Fibroblast of lung (primary cell): Measurements from ENCODE around the gene MGAT5.

Experiments used
- CTCF ChIP-seq, 2 donors: IDR thresholded peaks in 1 of 2; conservative IDR thresholded peaks in 1 of 2; 1 replicate in 1 of 2; 2 replicates in 1 of 2; pipeline ENCODE4 v1.5.1; 2011 to 2012; ENCODE audit warnings: low read length in 2 of 2, control low read depth in 1 of 2, inconsistent platforms in 1 of 2, low read depth in 1 of 2, mild to moderate bottlenecking in 1 of 2
- EZH2 ChIP-seq: IDR thresholded peaks from 2 replicates; pipeline ENCODE4 v1.5.1; 2012; ENCODE audit warnings: low read length, control low read depth, mild to moderate bottlenecking; ENCODE audit errors: missing control alignments

DNA sequence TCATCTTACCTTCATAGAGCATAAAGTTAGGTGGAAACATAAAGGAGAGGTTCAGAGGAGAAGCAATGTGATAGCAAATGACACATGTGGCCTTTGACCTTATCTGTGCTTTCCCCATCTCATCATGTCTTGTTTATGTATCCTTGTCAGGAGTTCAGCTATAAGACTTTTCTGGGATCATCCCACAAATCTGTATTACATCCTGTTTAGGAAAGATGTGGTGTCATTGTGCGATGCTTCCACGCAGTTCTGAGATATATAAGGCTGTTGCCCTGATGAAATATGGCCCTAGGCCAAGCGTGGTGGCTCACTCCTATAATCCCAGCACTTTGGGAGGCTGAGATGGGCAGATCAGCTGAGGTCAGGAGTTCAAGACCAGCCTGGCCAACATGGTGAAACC, 15.5 kb upstream of the MGAT5 start:
- TF ChIP-seq CTCF (conservative IDR thresholded peaks at IDR 0.05 in 1 of 2, IDR thresholded peaks at IDR 0.05 in 1 of 2; ENCODE audit: low read depth in 1 of 2, low read length in 2 of 2) (no peak), EZH2 (no peak)
